ENCODE results near the gene EFCAB11.

- no peak for TF ChIP-seq CTCF (IDR thresholded peaks at IDR 0.05; ENCODE audit: control extremely low read depth in 1 of 3, insufficient read depth in 1 of 3, low read depth in 1 of 3, low read length in 3 of 3)
- no peak for TF ChIP-seq CHD2 (IDR thresholded peaks at IDR 0.05; ENCODE audit: low read length)
- TF ChIP-seq POLR2A (IDR thresholded peaks at IDR 0.05; ENCODE audit: control extremely low read depth in 1 of 2, low read depth in 2 of 2, low read length in 2 of 2) = no peak
- TF ChIP-seq SIN3A (conservative IDR thresholded peaks at IDR 0.05 in 1 of 2, IDR thresholded peaks at IDR 0.05 in 1 of 2; ENCODE audit: low read depth in 1 of 2, low read length in 2 of 2) = no peak
- TF ChIP-seq JUND (IDR thresholded peaks at IDR 0.05; ENCODE audit: low read length) = no peak
- TF ChIP-seq CHD7 (IDR thresholded peaks at IDR 0.05; ENCODE audit: insufficient replicate concordance, low read length) = no peak
- TF ChIP-seq KDM5A (IDR thresholded peaks at IDR 0.05; ENCODE audit: low read length) = no peak
- no peak for TF ChIP-seq CEBPB (IDR thresholded peaks at IDR 0.05; ENCODE audit: low read depth, low read length)
- TF ChIP-seq EP300 (IDR thresholded peaks at IDR 0.05; ENCODE audit: borderline replicate concordance in 1 of 2, low read depth in 2 of 2, low read length in 2 of 2) = no peak
- TF ChIP-seq SAP30 (IDR thresholded peaks at IDR 0.05; ENCODE audit: insufficient read depth, insufficient replicate concordance, low read length) = no peak
- no peak for TF ChIP-seq ASH2L (IDR thresholded peaks at IDR 0.05; ENCODE audit: low read length)
- TF ChIP-seq TBP (IDR thresholded peaks at IDR 0.05; ENCODE audit: low read depth, low read length) = no peak
- TF ChIP-seq CBX8 (IDR thresholded peaks at IDR 0.05; ENCODE audit: borderline replicate concordance, low read depth, low read length) = no peak
- TF ChIP-seq POLR2AphosphoS5 (IDR thresholded peaks at IDR 0.05; ENCODE audit: low read depth, low read length) = no peak
Observed at GRCh38 chr14:89827265-89827664, 127.3 kb downstream of the EFCAB11 start.
